Measurements from ENCODE around the gene FBXO5.

FBXO5 gene

GRCh38 chr6:152948150-152948768, 34.6 kb downstream of the FBXO5 start:
- DNase-seq, result peak; percentile 26 to 34

DNA sequence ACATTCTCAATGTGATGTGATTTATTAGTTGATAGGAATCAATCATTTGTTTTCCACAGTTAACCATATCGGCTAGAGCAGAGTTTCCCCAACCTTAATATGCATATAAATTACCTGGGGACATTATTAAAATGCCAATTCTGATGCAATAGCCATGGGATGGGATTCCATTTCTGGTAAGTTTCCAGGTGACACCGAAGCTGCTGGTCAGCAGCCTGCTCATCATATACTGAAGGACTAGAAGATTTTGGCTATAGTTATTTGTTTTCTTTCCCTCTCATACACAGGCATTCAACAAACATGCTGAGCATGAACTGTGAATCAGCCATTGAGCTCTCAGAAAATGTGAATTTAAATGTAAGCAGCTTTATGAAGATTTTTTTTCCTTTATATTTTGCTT, 35.8 kb downstream of the FBXO5 start:
- DNase-seq, result no peak

GRCh38 chr6:152946484-152946883, 36.4 kb downstream of the FBXO5 start:
- DNase-seq, result no peak

GRCh38 chr6:152943260-152943897, 39.5 kb downstream of the FBXO5 start:
- peak in 1 of 2 donors; percentile 17 for DNase-seq

DNA sequence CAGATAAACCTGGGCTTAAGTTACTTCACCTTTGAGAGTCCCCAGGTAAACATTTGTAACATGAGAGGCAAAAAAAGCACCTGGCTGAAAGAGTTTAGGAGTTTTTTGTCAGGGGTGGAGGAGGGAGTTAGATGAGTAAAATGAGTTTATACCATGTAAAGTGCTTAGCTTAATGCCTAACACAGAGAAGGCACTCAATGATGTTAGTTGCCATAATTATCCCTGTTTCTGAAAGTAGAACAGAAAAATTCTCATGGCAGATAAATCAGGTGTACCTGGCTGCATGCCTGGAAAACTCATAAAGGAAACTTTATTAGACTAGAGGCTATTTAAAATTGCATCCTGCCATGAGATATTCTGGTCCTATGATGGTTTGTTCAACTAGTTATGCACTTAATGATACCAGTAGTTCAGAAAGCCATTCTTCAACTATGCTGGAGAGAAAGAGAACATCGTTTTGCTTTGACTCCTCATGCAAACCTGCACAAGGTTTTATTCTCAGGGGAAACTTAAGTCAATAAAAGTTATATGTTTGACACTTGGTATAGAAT, 40.4 kb downstream of the FBXO5 start:
- no peak for DNase-seq

- DNase-seq, result no peak
These were observed 41.1 kb downstream of the FBXO5 start for GRCh38 chr6:152941746-152942145.

DNA sequence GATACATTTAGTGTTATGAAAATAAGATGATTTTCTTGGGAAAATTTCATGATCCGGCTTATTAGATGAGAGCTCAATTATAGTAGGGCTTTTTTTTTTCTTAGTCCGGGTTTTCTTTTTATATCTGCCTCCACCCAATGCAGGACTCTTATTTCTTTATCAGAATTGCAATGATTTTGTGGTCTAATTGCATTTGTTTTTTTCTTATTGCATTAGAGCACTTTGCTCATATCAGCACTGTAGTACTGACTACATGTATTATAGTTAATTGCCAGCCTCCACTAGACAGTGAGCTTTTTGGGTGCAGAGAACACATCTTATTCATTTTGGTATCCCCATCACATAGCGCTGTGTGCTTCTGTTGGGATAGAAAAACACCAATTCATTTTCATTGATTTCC, 50.0 kb downstream of the FBXO5 start:
- no peak for DNase-seq

GRCh38 chr6:152922706-152923105, 60.1 kb downstream of the FBXO5 start:
- DNase-seq, result no peak

All from inflammatory macrophage (primary cell).